ENCODE measurements around the gene ACTR6.
A peak's percentile ranks its signal among the peaks of the same experiment; 100 is the strongest.

- TF ChIP-seq, protein P1, sequence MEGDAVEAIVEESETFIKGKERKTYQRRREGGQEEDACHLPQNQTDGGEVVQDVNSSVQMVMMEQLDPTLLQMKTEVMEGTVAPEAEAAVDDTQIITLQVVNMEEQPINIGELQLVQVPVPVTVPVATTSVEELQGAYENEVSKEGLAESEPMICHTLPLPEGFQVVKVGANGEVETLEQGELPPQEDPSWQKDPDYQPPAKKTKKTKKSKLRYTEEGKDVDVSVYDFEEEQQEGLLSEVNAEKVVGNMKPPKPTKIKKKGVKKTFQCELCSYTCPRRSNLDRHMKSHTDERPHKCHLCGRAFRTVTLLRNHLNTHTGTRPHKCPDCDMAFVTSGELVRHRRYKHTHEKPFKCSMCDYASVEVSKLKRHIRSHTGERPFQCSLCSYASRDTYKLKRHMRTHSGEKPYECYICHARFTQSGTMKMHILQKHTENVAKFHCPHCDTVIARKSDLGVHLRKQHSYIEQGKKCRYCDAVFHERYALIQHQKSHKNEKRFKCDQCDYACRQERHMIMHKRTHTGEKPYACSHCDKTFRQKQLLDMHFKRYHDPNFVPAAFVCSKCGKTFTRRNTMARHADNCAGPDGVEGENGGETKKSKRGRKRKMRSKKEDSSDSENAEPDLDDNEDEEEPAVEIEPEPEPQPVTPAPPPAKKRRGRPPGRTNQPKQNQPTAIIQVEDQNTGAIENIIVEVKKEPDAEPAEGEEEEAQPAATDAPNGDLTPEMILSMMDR (IDR thresholded peaks at IDR 0.05) = peak; percentile 23 to 75 (median 60)
- TF ChIP-seq POLR2A (IDR thresholded peaks at IDR 0.05) = no peak
Observed at GRCh38 chr12:100234591-100235304, 34.1 kb downstream of the ACTR6 start.
